ENCODE data around the gene TXLNG. TPM values are rescaled to one million over a fixed set of nuclear protein-coding genes. Genes with fewer than 3 reads are reported as not detected.

The TXLNG gene
- total and polyA plus RNA-seq, 2 donors (not counting 3 experiments of a cell fraction or from before 2014, with no cell fraction given) = 6.8 to 7.6 TPM

DNA sequence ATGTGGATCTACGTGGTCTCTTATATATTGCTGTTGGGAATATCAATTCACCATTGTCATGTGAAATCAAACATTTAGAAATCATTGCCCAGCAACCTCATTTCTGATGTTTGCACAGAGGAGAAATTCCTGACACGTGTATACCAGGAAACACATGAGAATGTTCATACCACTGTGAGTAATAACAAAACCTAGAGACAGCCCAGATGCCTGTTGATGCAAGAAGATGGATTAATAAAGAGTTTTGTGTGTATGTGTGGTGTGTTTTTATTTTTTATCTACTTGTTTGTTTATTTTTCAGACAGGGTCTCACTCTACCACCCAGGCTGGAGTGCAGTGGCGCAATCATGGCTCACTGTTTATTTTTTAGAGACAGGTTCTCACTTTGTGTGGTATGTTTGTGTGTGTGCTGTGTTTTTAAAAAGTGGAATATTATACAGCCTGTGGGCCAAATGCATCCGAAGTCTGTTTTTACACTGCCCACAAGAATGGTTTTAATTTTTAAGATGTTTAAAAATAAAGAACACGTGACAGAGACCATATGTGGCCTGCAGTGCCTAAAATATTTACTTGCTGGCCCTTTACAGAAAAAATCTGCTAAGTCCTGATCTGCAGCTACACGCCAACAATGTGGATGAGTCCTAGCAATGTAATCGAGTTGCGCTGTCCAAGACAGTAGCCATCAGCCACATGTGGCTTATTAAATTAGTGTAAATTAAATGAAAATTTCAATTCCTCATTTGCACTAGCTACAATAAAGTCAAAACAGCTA is 39.2 kb downstream of the TXLNG start:
- intact Hi-C loops (cut with micrococcal nuclease) (loop anchor here (1.0 to 10.0 kb wide), 8 partner anchors 45 to 769 kb away; partner anchors contain the start of genes RBBP7 and REPS2), dilution Hi-C loops (cut with MboI; ENCODE audit: extremely low pct_ligation_motif_present, low sequenced_read_pairs) (no loop called here)
- H3K27me3 ChIP-seq (ENCODE audit: control insufficient read depth in 2 of 2, insufficient read depth in 2 of 2, low read length in 2 of 2) = no peaks in the 10 kb centered on the region
- H3K4me3 ChIP-seq (replicated peaks in 1 of 3; ENCODE audit: insufficient read depth in 1 of 3, low read depth in 1 of 3, low read length in 3 of 3) = no peak overlapping the region
- no peaks in the 10 kb centered on the region for H3K9me3 ChIP-seq (replicated peaks; ENCODE audit: control insufficient read depth, insufficient read depth, low read length)
- BruUV-seq (replicated peaks) = no TSS peak
- no peaks in the 10 kb centered on the region for H3K79me2 ChIP-seq (ENCODE audit: control insufficient read depth, insufficient read depth, low read length)
- no peaks in the 10 kb centered on the region for H3K9me1 ChIP-seq (replicated peaks; ENCODE audit: control insufficient read depth, extremely low read depth, insufficient read depth, low read length)
- FAIRE-seq (peak; percentile 72), DNase-seq (ENCODE audit: low read depth, low spot score) (peak; percentile 34)
- TF ChIP-seq MAX (IDR thresholded peaks at IDR 0.05; ENCODE audit: insufficient read depth, insufficient read length) = no peak
- TF ChIP-seq, protein P1, sequence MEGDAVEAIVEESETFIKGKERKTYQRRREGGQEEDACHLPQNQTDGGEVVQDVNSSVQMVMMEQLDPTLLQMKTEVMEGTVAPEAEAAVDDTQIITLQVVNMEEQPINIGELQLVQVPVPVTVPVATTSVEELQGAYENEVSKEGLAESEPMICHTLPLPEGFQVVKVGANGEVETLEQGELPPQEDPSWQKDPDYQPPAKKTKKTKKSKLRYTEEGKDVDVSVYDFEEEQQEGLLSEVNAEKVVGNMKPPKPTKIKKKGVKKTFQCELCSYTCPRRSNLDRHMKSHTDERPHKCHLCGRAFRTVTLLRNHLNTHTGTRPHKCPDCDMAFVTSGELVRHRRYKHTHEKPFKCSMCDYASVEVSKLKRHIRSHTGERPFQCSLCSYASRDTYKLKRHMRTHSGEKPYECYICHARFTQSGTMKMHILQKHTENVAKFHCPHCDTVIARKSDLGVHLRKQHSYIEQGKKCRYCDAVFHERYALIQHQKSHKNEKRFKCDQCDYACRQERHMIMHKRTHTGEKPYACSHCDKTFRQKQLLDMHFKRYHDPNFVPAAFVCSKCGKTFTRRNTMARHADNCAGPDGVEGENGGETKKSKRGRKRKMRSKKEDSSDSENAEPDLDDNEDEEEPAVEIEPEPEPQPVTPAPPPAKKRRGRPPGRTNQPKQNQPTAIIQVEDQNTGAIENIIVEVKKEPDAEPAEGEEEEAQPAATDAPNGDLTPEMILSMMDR (IDR thresholded peaks at IDR 0.05; ENCODE audit: extremely low read depth in 1 of 2, insufficient read depth in 1 of 2, low read depth in 1 of 2, low read length in 2 of 2) = no peak
- TF ChIP-seq MYC (IDR thresholded peaks at IDR 0.05; ENCODE audit: low read depth, low read length) = no peak
- TF ChIP-seq EZH2 (IDR thresholded peaks at IDR 0.05; ENCODE audit: borderline replicate concordance, low read depth, low read length, severe bottlenecking) = no peak
- no peak for TF ChIP-seq FOS (IDR thresholded peaks at IDR 0.05; ENCODE audit: borderline replicate concordance, insufficient read depth, low read length)
- TF ChIP-seq POLR2A (IDR thresholded peaks at IDR 0.05; ENCODE audit: low read depth, low read length) = no peak
- TF ChIP-seq POLR2AphosphoS5 (IDR thresholded peaks at IDR 0.05; ENCODE audit: insufficient read depth, low read depth, low read length) = no peak
- no peaks in the 10 kb centered on the region for H4K20me1 ChIP-seq (replicated peaks; ENCODE audit: control insufficient read depth, extremely low read depth, insufficient read depth, low read length)
- no peak overlapping the region for H3K4me2 ChIP-seq (ENCODE audit: insufficient read depth, low read length)
- POLR2A ChIA-PET = no interaction called here
- CTCF ChIA-PET = interaction anchor here (1.0 to 7.9 kb wide), 15 partner anchors 12 to 767 kb away, joined by 3 to 133 read pairs (median 7); no protein-coding TSS in a partner anchor
- no peaks in the 10 kb centered on the region for H3K36me3 ChIP-seq (ENCODE audit: control insufficient read depth in 2 of 2, extremely low read depth in 1 of 2, insufficient read depth in 2 of 2, low read length in 2 of 2)
- H2AFZ ChIP-seq (ENCODE audit: low read depth, low read length) = no peak overlapping the region
- H3K4me1 ChIP-seq (ENCODE audit: control insufficient read depth, extremely low read depth, insufficient read depth, low read length) = peaks cover 38% of the 10 kb centered on the region
- peak overlapping the region; percentile 66 for H3K27ac ChIP-seq (ENCODE audit: insufficient read depth, low read depth, low read length)
- H3K9ac ChIP-seq (replicated peaks; ENCODE audit: extremely low read depth, insufficient read depth, low read length) = peak overlapping the region; percentile 23

Data from endothelial cell of umbilical vein (primary cell).